ENCODE data around the gene MYO3B.

The MYO3B gene

DNA sequence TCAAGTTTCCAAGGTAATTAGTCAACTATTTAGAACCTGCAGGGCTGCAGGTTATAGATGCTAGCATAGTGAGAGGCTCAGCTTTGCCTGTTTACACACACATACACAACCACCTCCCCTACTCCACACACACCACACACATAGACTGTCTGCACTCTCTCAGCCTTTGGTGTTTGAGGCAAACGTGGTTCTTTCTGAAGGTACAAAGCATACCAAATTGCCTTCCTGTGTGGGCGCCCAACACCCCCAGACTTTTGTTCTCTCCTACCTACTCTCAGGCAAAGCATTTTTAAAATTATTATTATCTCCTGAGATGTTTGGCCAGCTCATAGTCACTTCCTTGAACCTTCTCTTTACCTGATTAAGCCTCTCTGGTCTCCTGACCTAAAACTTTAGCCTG, 44.9 kb downstream of the MYO3B start:
- Histone ChIP-seq H3K27ac (ENCODE audit: low read length, poor library complexity, severe bottlenecking) (no peak overlapping the region), H2AFZ (ENCODE audit: low read depth, low read length) (no peak overlapping the region), H3K9ac (ENCODE audit: low read length) (no peak overlapping the region), H3K79me1 (replicated peaks; ENCODE audit: low read length, poor library complexity, severe bottlenecking) (no peaks in the 10 kb centered on the region), H3K4me1 (ENCODE audit: control insufficient read depth, insufficient read depth, low read depth, low read length) (peaks cover 4% of the 10 kb centered on the region), H2BK120ac (ENCODE audit: low read depth, low read length) (no peak overlapping the region), H3K23ac (ENCODE audit: low read length in 2 of 2) (no peak overlapping the region), H4K8ac (ENCODE audit: low read length) (no peak overlapping the region), H2BK12ac (ENCODE audit: low read length in 2 of 2) (no peak overlapping the region), H3K4me2 (ENCODE audit: low read length, poor library complexity, severe bottlenecking) (no peak overlapping the region), H3K4me3 (ENCODE audit: insufficient read depth in 1 of 2, low read depth in 1 of 2, low read length in 2 of 2) (no peak overlapping the region), H2BK5ac (ENCODE audit: low read depth, low read length, poor library complexity, severe bottlenecking) (no peak overlapping the region), H3K18ac (ENCODE audit: low read depth in 1 of 2, low read length in 2 of 2) (no peak overlapping the region), H2AK5ac (ENCODE audit: low read length, severe bottlenecking) (no peak overlapping the region), H3K14ac (ENCODE audit: low read length in 2 of 2) (no peak overlapping the region), H3K36me3 (ENCODE audit: control insufficient read depth in 1 of 2, insufficient read depth in 2 of 2, low read depth in 1 of 2, low read length in 2 of 2) (no peaks in the 10 kb centered on the region), H4K91ac (ENCODE audit: low read length) (no peak overlapping the region), H3K9me3 (ENCODE audit: control insufficient read depth, low read length) (no peaks in the 10 kb centered on the region), H3K27me3 (ENCODE audit: control insufficient read depth in 1 of 2, insufficient read depth in 1 of 2, low read length in 2 of 2) (no peaks in the 10 kb centered on the region), H3K4ac (ENCODE audit: low read depth in 1 of 2, low read length in 2 of 2) (no peak overlapping the region), H2BK15ac (ENCODE audit: low read depth, poor library complexity, severe bottlenecking) (no peak overlapping the region)
- DNase-seq, result no peak
- WGBS, result 91% methylated on average over 2 of the region's 2 CpGs

DNA sequence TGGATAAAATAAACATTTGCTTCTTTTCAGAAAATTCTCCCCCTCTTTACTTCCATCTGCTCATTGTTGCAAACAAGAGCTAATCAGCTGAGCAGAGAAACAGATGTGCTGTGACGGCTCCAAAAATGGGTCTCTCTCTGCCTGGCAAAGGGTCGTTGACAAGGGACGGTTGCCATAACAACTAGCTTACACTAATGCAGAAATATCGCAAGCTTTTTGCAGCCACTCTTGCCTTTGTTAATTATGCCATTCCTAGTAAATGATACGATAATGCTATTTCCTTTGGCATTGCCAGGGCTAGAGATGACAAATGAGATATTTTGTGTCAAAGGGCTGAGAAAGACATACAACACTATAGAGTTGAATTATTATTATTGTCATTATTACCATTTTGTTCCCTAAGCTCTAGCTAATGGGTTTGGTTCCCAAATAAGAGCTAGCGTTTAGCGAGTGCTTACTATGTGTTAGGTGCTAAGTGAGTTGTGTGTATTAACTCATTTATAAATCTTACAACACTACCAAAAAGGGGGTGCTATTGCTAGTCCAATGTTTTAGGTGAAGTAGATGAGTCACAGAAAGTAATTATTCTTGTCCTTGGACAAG, 46.8 kb downstream of the MYO3B start:
- H3K18ac ChIP-seq (ENCODE audit: low read depth in 1 of 2, low read length in 2 of 2), result no peak overlapping the region
- peak; percentile 26 for DNase-seq
- no peak overlapping the region for H3K14ac ChIP-seq (ENCODE audit: low read length in 2 of 2)
- H4K8ac ChIP-seq (ENCODE audit: low read length), result no peak overlapping the region
- no peak overlapping the region for H4K91ac ChIP-seq (ENCODE audit: low read length)
- no peak overlapping the region for H3K9ac ChIP-seq (ENCODE audit: low read length)
- H3K9me3 ChIP-seq (ENCODE audit: control insufficient read depth, low read length), result no peaks in the 10 kb centered on the region
- no peak overlapping the region for H3K4me3 ChIP-seq (ENCODE audit: insufficient read depth in 1 of 2, low read depth in 1 of 2, low read length in 2 of 2)
- peaks cover 4% of the 10 kb centered on the region for H3K4me1 ChIP-seq (ENCODE audit: control insufficient read depth, insufficient read depth, low read depth, low read length)
- WGBS, result 31% methylated on average over 3 of the region's 7 CpGs
- no peak overlapping the region for H2AFZ ChIP-seq (ENCODE audit: low read depth, low read length)
- H3K23ac ChIP-seq (ENCODE audit: low read length in 2 of 2), result no peak overlapping the region
- H3K4me2 ChIP-seq (ENCODE audit: low read length, poor library complexity, severe bottlenecking), result no peak overlapping the region
- no peak overlapping the region for H2BK15ac ChIP-seq (ENCODE audit: low read depth, poor library complexity, severe bottlenecking)
- H3K27ac ChIP-seq (ENCODE audit: low read length, poor library complexity, severe bottlenecking), result no peak overlapping the region
- H3K79me1 ChIP-seq (replicated peaks; ENCODE audit: low read length, poor library complexity, severe bottlenecking), result no peaks in the 10 kb centered on the region
- no peaks in the 10 kb centered on the region for H3K36me3 ChIP-seq (ENCODE audit: control insufficient read depth in 1 of 2, insufficient read depth in 2 of 2, low read depth in 1 of 2, low read length in 2 of 2)
- H3K4ac ChIP-seq (ENCODE audit: low read depth in 1 of 2, low read length in 2 of 2), result no peak overlapping the region
- H2BK5ac ChIP-seq (ENCODE audit: low read depth, low read length, poor library complexity, severe bottlenecking), result no peak overlapping the region
- no peak overlapping the region for H2BK120ac ChIP-seq (ENCODE audit: low read depth, low read length)
- H2AK5ac ChIP-seq (ENCODE audit: low read length, severe bottlenecking), result no peak overlapping the region
- H2BK12ac ChIP-seq (ENCODE audit: low read length in 2 of 2), result no peak overlapping the region
- H3K27me3 ChIP-seq (ENCODE audit: control insufficient read depth in 1 of 2, insufficient read depth in 1 of 2, low read length in 2 of 2), result no peaks in the 10 kb centered on the region

DNA sequence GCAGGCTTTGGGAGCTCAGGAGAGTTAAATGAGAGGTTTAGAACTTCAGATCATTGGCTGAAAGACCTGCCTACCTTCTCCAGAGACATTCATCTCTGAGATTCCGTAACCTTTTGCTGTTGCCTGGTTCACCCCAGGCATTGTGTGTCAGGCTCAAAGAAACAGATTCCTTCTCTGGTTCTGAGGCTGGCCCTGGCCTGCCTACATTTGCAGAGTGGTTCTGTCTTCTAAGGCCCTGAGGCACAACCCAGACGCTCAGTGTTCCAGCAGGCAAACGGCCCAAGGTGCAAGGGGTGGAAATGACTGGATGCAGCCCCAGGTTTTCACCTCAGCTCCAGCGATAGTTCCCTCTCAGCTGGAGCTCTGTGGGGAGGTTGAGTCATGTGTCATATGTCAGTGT, 48.3 kb downstream of the MYO3B start:
- H3K14ac ChIP-seq (ENCODE audit: low read length in 2 of 2), result no peak overlapping the region
- WGBS, result 86% methylated on average over 4 of the region's 4 CpGs
- no peak overlapping the region for H3K9ac ChIP-seq (ENCODE audit: low read length)
- no peaks in the 10 kb centered on the region for H3K9me3 ChIP-seq (ENCODE audit: control insufficient read depth, low read length)
- no peak overlapping the region for H3K4ac ChIP-seq (ENCODE audit: low read depth in 1 of 2, low read length in 2 of 2)
- no peak overlapping the region for H2BK15ac ChIP-seq (ENCODE audit: low read depth, poor library complexity, severe bottlenecking)
- H2BK12ac ChIP-seq (ENCODE audit: low read length in 2 of 2), result no peak overlapping the region
- no peak overlapping the region for H4K91ac ChIP-seq (ENCODE audit: low read length)
- H2BK5ac ChIP-seq (ENCODE audit: low read depth, low read length, poor library complexity, severe bottlenecking), result no peak overlapping the region
- no peak overlapping the region for H3K4me2 ChIP-seq (ENCODE audit: low read length, poor library complexity, severe bottlenecking)
- no peaks in the 10 kb centered on the region for H3K36me3 ChIP-seq (ENCODE audit: control insufficient read depth in 1 of 2, insufficient read depth in 2 of 2, low read depth in 1 of 2, low read length in 2 of 2)
- H3K4me3 ChIP-seq (ENCODE audit: insufficient read depth in 1 of 2, low read depth in 1 of 2, low read length in 2 of 2), result no peak overlapping the region
- no peak overlapping the region for H3K27ac ChIP-seq (ENCODE audit: low read length, poor library complexity, severe bottlenecking)
- peak overlapping the region; percentile 12 for H4K8ac ChIP-seq (ENCODE audit: low read length)
- no peak overlapping the region for H2BK120ac ChIP-seq (ENCODE audit: low read depth, low read length)
- no peaks in the 10 kb centered on the region for H3K79me1 ChIP-seq (replicated peaks; ENCODE audit: low read length, poor library complexity, severe bottlenecking)
- no peak overlapping the region for H3K23ac ChIP-seq (ENCODE audit: low read length in 2 of 2)
- H2AK5ac ChIP-seq (ENCODE audit: low read length, severe bottlenecking), result no peak overlapping the region
- peaks cover 4% of the 10 kb centered on the region for H3K4me1 ChIP-seq (ENCODE audit: control insufficient read depth, insufficient read depth, low read depth, low read length)
- H2AFZ ChIP-seq (ENCODE audit: low read depth, low read length), result no peak overlapping the region
- no peak for DNase-seq
- H3K27me3 ChIP-seq (ENCODE audit: control insufficient read depth in 1 of 2, insufficient read depth in 1 of 2, low read length in 2 of 2), result no peaks in the 10 kb centered on the region
- H3K18ac ChIP-seq (ENCODE audit: low read depth in 1 of 2, low read length in 2 of 2), result no peak overlapping the region

DNA sequence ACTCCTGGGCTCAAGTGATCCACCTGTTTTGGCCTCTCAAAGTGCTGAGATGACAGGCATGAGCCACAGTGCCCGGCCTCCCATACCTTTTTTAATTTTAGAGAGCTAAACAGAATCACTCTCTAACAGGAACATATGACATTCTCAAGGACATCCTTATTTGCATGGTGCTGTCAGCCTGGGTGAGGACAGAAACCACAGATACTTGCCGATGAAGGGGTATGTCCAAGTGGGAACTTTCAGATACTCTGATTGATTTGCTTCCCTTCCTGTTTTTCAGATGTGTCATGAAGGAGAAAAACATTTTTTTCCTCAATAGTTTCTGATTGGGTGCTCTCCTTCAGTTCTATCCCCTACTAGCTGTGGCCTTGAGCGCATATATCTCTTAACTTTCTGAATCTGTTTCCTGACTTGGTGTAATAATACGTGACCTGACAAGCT, 49.6 kb downstream of the MYO3B start:
- no peaks in the 10 kb centered on the region for H3K9me3 ChIP-seq (ENCODE audit: control insufficient read depth, low read length)
- no peak overlapping the region for H3K4me3 ChIP-seq (ENCODE audit: insufficient read depth in 1 of 2, low read depth in 1 of 2, low read length in 2 of 2)
- no peaks in the 10 kb centered on the region for H3K79me1 ChIP-seq (replicated peaks; ENCODE audit: low read length, poor library complexity, severe bottlenecking)
- H4K91ac ChIP-seq (ENCODE audit: low read length), result no peak overlapping the region
- no peak overlapping the region for H2BK120ac ChIP-seq (ENCODE audit: low read depth, low read length)
- WGBS, result 95% methylated on average over 3 of the region's 4 CpGs
- no peak overlapping the region for H2BK5ac ChIP-seq (ENCODE audit: low read depth, low read length, poor library complexity, severe bottlenecking)
- H3K36me3 ChIP-seq (ENCODE audit: control insufficient read depth in 1 of 2, insufficient read depth in 2 of 2, low read depth in 1 of 2, low read length in 2 of 2), result no peaks in the 10 kb centered on the region
- DNase-seq, result no peak
- no peak overlapping the region for H3K18ac ChIP-seq (ENCODE audit: low read depth in 1 of 2, low read length in 2 of 2)
- H2BK15ac ChIP-seq (ENCODE audit: low read depth, poor library complexity, severe bottlenecking), result no peak overlapping the region
- H2AK5ac ChIP-seq (ENCODE audit: low read length, severe bottlenecking), result no peak overlapping the region
- H4K8ac ChIP-seq (ENCODE audit: low read length), result no peak overlapping the region
- no peak overlapping the region for H3K4me2 ChIP-seq (ENCODE audit: low read length, poor library complexity, severe bottlenecking)
- no peak overlapping the region for H3K23ac ChIP-seq (ENCODE audit: low read length in 2 of 2)
- no peak overlapping the region for H3K4ac ChIP-seq (ENCODE audit: low read depth in 1 of 2, low read length in 2 of 2)
- peaks cover 2% of the 10 kb centered on the region for H3K4me1 ChIP-seq (ENCODE audit: control insufficient read depth, insufficient read depth, low read depth, low read length)
- H3K27ac ChIP-seq (ENCODE audit: low read length, poor library complexity, severe bottlenecking), result no peak overlapping the region
- no peak overlapping the region for H2BK12ac ChIP-seq (ENCODE audit: low read length in 2 of 2)
- H3K14ac ChIP-seq (ENCODE audit: low read length in 2 of 2), result no peak overlapping the region
- no peaks in the 10 kb centered on the region for H3K27me3 ChIP-seq (ENCODE audit: control insufficient read depth in 1 of 2, insufficient read depth in 1 of 2, low read length in 2 of 2)
- no peak overlapping the region for H2AFZ ChIP-seq (ENCODE audit: low read depth, low read length)
- no peak overlapping the region for H3K9ac ChIP-seq (ENCODE audit: low read length)
